HUES48 (cell line): ENCODE measurements around the gene CHCHD4.

ENCODE experiments used
- H3K27ac ChIP-seq: one replicate; pipeline ENCODE4 v1.7.0; 2013; ENCODE audit warnings: low read depth, low read length, inconsistent platforms
- H3K27me3 ChIP-seq: 2 replicates; pipeline ENCODE4 v1.6.1; 2013; ENCODE audit warnings: mild to moderate bottlenecking, low read length; ENCODE audit not compliant: control insufficient read depth, insufficient read depth
- H3K36me3 ChIP-seq: 2 replicates; pipeline ENCODE4 v1.6.1; 2013; ENCODE audit warnings: low read length; ENCODE audit not compliant: control insufficient read depth, insufficient read depth
- H3K4me1 ChIP-seq: 2 replicates; pipeline ENCODE4 v1.6.1; 2013; ENCODE audit warnings: mild to moderate bottlenecking, low read length; ENCODE audit not compliant: control insufficient read depth, insufficient read depth
- H3K4me3 ChIP-seq: 2 replicates; pipeline ENCODE4 v1.5.1; 2013; ENCODE audit warnings: mild to moderate bottlenecking, low read depth, low read length
- H3K9ac ChIP-seq: 2 replicates; pipeline ENCODE4 v1.6.1; 2013; ENCODE audit warnings: mild to moderate bottlenecking, low read depth, low read length, moderate library complexity
- H3K9me3 ChIP-seq: 2 replicates; pipeline ENCODE4 v1.6.1; 2013; ENCODE audit warnings: low read length; ENCODE audit not compliant: control insufficient read depth, insufficient read depth

CHCHD4 gene

DNA sequence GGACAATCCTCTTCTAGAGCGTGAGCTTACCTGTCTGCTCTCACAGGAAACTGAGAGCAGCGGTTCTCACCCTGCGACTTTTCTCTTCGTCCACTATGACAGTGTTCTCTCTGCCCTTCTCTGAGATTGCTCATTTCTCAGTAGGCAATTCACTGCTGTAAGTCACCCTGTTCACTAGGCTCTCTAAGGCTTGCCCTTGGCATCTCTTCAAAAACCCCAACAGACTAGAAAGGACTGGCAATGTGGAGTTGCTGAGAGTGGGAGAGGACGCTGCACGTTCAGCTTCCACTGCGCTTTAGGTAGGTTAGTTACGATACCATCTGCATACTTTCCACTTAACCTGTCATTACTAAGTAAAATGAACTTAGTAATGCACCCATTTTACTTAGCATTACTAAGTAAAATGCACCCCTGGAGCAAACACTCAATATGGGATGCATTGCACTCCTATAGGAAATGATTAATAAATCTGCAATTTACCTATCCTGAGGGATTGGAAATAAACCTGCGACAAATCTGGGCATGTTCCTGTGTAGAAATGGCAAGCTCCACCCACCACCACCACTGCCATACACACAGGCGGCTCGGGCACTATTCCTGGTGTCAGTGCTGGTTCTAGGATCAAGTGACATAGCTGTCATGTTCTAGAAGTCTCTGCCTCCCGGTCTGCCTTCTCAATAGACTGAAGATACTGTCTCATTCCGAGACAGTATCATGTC is 32.3 kb upstream of the CHCHD4 start:
- Histone ChIP-seq H3K36me3 (peaks cover 78% of the 10 kb centered on the region), H3K27ac (no peak overlapping the region), H3K9me3 (no peaks in the 10 kb centered on the region), H3K9ac (no peak overlapping the region), H3K4me1 (no peaks in the 10 kb centered on the region), H3K27me3 (no peaks in the 10 kb centered on the region), H3K4me3 (no peak overlapping the region)

DNA sequence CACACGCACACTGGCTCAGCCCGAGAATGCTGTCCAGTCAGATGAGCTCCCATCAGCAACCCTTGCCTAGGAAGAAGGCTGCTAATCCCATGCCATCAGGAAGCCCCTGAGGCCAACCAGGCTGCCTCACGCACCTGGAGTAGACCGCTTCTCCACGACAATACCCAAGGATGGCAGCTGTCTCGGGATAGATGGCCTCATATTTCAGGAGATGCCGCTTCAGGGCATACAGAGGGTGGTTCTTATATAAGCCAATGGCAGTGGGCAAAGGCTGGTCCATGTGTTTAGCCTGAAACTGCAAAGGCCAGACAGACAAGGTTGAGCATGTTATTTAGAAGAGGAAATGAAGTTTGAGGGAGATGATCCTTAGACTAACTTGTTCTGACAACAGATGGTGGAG is 31.5 kb upstream of the CHCHD4 start:
- H3K4me3 ChIP-seq, result no peak overlapping the region
- no peak overlapping the region for H3K9ac ChIP-seq
- H3K27ac ChIP-seq, result no peak overlapping the region
- H3K4me1 ChIP-seq, result no peaks in the 10 kb centered on the region
- no peaks in the 10 kb centered on the region for H3K27me3 ChIP-seq
- H3K36me3 ChIP-seq, result peaks cover 80% of the 10 kb centered on the region
- H3K9me3 ChIP-seq, result no peaks in the 10 kb centered on the region

DNA sequence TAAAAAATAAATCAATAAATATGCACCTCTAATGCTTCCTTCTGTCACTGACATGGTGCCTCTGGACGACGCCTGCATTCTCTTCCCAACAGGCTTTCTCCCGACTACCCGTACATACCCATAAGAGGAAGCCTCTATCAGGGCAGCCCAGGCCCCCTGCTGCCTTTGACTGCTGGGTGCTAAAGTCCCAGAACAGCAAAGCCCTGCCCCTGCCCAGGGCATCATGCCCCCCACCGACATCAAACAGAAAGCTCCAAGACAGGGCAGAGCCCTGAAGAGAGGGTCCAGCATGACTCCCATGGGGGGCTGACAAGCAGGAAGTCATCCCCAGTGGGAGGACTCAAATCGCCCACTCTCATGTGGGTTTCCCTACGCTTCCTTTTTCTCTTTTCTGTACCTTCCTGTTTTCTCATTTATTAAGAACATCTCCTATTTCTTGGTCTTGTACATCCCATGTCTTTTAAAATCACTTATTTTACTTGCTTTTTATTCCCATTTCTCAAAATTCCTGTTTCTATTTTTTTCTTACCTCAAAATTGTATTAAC is 30.3 kb upstream of the CHCHD4 start:
- H3K9ac ChIP-seq, result no peak overlapping the region
- H3K27ac ChIP-seq, result no peak overlapping the region
- H3K27me3 ChIP-seq, result no peaks in the 10 kb centered on the region
- H3K9me3 ChIP-seq, result no peaks in the 10 kb centered on the region
- peaks cover 73% of the 10 kb centered on the region for H3K36me3 ChIP-seq
- no peak overlapping the region for H3K4me3 ChIP-seq
- H3K4me1 ChIP-seq, result no peaks in the 10 kb centered on the region

DNA sequence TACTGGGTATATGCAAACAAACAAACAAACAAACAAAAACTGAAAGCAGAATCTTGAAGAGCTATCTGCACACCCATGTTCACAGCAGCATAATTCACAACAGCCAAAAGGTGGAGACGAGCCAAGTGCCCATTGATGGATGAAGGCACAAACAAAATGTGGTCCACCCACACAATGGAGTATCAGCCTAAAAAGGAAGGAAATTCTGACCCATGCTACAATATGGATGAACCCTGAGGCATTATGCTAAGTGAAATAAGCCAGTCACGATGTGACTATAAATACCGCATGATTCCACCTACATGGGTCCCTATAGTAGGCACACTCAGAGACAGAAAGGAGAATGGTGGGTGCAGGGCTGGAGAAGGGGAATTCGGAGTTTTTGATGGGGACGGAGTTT is 29.6 kb upstream of the CHCHD4 start:
- Histone ChIP-seq H3K36me3 (peaks cover 70% of the 10 kb centered on the region), H3K4me1 (no peaks in the 10 kb centered on the region), H3K9ac (no peak overlapping the region), H3K9me3 (no peaks in the 10 kb centered on the region), H3K27ac (no peak overlapping the region), H3K27me3 (no peaks in the 10 kb centered on the region), H3K4me3 (no peak overlapping the region)

DNA sequence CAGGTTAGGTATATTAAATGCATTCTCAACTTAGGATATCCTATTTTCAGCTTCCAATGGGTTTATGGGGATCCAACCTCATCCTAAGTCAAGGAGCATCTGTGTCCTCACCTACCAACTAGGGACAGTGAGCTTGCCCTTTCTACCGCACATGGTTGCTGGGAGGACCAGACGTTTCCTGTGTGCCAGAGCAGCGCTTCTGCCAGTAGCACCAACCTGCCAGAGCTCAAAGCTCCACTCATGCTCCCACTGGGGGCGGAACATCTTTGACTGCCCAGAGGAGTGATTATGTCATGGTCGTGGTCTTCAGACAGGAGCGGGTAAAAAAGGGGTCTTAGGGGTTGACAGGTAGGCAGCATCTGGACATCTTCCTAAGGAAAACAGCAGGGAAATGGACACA is 29.0 kb upstream of the CHCHD4 start:
- H3K27ac ChIP-seq, result no peak overlapping the region
- no peaks in the 10 kb centered on the region for H3K4me1 ChIP-seq
- no peak overlapping the region for H3K4me3 ChIP-seq
- H3K36me3 ChIP-seq, result peaks cover 64% of the 10 kb centered on the region
- no peaks in the 10 kb centered on the region for H3K9me3 ChIP-seq
- H3K9ac ChIP-seq, result no peak overlapping the region
- H3K27me3 ChIP-seq, result no peaks in the 10 kb centered on the region

DNA sequence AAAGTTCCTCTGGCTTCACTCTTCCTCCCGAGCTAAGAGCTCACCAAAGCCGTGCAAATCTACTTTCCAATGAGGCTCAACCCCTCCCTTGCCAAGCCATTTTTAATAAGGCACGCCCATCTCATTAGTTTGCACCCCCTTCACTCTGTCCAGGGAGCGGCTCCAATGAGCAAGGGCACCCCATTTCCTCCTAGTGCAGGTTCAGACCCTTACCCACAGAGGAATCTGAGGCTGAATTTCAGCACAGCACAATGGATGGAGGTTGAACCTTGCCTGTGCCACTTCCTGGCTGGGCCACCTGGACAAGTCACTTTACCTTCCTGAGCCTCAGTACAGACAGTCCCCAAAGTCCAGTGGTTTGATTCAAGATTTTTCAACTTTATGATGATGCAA is 28.3 kb upstream of the CHCHD4 start:
- H3K4me3 ChIP-seq, result no peak overlapping the region
- no peak overlapping the region for H3K9ac ChIP-seq
- H3K9me3 ChIP-seq, result no peaks in the 10 kb centered on the region
- H3K27ac ChIP-seq, result no peak overlapping the region
- H3K4me1 ChIP-seq, result peaks cover 5% of the 10 kb centered on the region; the same call in 1 of the 2 replicates
- peaks cover 60% of the 10 kb centered on the region for H3K36me3 ChIP-seq
- no peaks in the 10 kb centered on the region for H3K27me3 ChIP-seq

DNA sequence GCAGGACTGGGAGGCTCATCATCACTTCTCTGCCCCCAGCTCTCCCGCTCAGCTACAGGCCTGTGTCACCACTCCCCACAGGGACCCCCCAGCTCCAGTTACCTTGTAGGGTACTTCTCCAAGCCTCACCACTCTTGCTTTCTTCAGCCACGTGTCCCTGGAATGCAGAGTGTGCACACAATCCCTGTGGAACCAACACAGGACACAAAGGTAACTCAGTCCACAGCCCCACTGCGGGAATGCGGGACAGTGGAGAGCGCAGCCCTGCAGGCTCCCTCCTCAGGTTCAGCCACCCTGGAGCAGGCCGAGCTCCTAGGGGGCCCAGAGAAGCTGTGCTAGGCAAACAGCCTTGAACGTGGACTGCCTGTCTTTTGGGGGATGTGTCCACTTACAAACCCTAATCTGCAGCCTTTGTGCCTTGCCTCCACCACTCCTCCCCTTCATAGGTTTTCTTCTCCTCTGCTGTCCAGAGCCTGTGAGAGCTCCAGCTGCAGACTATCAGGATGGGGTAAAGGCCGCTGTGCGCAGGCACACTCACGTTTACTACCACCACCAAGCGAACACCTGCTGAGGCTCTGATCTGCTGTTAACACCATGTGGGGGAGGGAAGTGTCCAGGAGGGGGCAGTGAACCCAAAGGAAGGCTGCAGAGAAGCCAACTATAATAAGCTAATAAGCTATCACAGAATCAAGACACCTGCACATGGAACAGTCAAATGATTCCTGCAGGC is 27.7 kb upstream of the CHCHD4 start:
- H3K9ac ChIP-seq, result no peak overlapping the region
- H3K4me3 ChIP-seq, result no peak overlapping the region
- H3K9me3 ChIP-seq, result no peaks in the 10 kb centered on the region
- peaks cover 8% of the 10 kb centered on the region; the same call in 1 of the 2 replicates for H3K4me1 ChIP-seq
- no peak overlapping the region for H3K27ac ChIP-seq
- H3K27me3 ChIP-seq, result no peaks in the 10 kb centered on the region
- peaks cover 58% of the 10 kb centered on the region for H3K36me3 ChIP-seq

DNA sequence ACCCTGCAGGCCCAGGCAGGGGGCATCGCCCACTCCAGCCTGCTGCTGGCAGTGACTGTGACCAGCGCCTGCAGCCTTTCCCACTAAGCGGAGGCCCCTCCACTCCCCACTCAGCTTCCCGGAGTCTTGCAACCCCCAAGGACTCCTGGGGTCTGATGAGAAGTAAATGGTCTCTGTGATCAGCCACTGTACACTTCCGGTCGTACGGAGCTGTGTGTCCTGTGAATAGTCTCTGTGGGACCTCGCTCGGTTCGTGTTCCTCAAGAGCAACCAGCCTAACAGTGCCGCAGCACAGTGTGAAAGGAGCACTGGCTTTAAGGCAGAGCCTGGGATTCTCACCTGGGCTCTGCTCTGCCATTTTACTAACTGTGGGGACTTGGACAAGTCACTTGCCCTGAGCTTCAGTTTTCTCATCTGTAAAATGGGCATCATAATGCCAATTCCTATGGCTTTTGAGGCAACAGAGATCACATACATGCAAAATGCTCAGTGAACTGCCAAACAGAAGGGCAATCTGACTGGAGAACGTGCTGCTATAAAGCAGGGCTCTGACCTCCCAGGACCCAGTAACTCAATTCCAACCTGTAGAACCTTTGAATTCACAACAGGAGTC is 26.9 kb upstream of the CHCHD4 start:
- Histone ChIP-seq H3K9me3 (no peaks in the 10 kb centered on the region), H3K27ac (no peak overlapping the region), H3K9ac (no peak overlapping the region), H3K4me1 (peaks cover 8% of the 10 kb centered on the region; the same call in 1 of the 2 replicates), H3K36me3 (peaks cover 58% of the 10 kb centered on the region), H3K27me3 (no peaks in the 10 kb centered on the region), H3K4me3 (no peak overlapping the region)

DNA sequence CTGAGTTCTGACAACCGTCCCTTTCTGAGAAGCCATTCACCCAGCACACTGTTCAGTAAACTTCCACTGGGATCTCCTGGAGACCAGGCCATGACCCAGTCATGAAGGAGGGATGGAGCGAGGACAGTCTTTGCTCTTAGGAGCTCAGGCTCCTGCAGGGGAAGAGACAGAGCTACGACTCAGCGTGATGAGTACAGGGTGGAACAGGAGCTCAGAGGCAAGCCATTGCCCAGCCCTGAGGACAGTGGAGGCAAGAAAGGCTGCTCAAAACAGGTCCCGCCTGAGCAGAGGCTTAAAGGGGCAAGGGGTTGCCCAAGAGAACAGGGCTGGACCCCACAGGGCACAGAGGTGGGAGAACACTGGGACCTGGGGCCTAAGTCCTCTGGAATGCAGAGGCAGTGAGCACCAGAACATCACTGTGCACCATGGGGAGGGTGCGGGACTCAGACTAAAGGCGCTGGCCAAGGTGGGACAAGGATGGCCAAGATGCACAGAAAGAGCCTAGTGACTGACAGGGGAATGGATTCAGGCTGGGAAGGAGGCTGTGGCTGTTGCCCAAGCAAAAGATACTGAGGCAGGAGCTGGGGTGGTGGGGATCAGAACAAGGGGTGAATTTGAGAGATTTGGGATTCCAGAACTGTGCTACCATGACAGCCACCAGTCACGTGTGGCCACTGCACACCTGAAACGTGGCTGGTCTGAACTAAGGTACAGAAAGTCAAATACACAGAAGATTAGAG is 26.0 kb upstream of the CHCHD4 start:
- no peaks in the 10 kb centered on the region for H3K27me3 ChIP-seq
- no peaks in the 10 kb centered on the region for H3K9me3 ChIP-seq
- H3K36me3 ChIP-seq, result peaks cover 59% of the 10 kb centered on the region
- no peak overlapping the region for H3K9ac ChIP-seq
- H3K4me1 ChIP-seq, result peaks cover 8% of the 10 kb centered on the region; the same call in 1 of the 2 replicates
- no peak overlapping the region for H3K27ac ChIP-seq
- H3K4me3 ChIP-seq, result no peak overlapping the region

DNA sequence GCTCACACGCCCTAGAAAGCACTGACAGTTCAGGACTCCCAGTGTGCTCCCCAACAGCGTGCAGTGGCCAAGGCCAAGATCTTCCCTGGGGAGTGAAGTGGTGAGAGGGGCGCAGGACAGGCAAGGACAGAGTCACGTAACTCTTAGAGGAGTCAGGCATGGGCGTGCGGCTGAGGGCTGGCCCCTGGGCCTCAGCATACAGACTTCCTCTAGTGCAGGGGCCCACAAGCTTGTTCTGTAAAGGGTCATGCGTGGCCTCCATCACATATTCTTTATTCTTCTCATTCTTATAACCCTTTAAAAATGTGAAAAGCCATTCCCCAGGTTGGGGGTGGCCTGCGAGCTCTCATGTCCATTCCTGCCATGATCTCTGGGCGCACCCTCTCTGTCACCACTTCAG is 25.4 kb upstream of the CHCHD4 start:
- peaks cover 64% of the 10 kb centered on the region for H3K36me3 ChIP-seq
- peaks cover 8% of the 10 kb centered on the region; the same call in 1 of the 2 replicates for H3K4me1 ChIP-seq
- H3K4me3 ChIP-seq, result no peak overlapping the region
- H3K9me3 ChIP-seq, result no peaks in the 10 kb centered on the region
- no peak overlapping the region for H3K27ac ChIP-seq
- no peaks in the 10 kb centered on the region for H3K27me3 ChIP-seq
- no peak overlapping the region for H3K9ac ChIP-seq
